ENCODE results near the gene SVOP.
"Not testable (repeated sequence)": the region's sequence is repeated elsewhere in the genome, so short reads cannot be mapped to it uniquely, and the experiment has no call there.

Gene SVOP

DNA sequence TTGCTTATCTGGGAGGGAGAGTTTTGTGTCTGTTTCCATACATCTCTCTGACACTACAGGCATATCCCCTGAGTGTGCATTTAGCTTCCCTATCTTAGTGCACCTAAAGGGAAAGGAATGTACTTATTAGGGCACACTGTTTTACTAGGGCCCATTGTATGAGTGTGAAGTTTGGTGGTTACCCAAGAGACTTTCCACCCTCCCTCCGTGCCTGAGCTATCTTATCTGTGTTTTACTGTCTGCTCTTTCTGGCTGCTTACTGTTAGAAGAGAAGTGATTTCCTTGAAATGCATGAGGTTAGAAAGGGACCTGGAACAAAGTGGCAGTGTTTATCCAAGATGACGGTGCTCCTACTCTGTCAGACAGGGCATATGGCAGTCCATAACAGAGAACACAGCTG is 8.5 kb upstream of the SVOP start:
- DNase-seq (ENCODE audit: low read depth), result no peak
- TF ChIP-seq, protein P1, sequence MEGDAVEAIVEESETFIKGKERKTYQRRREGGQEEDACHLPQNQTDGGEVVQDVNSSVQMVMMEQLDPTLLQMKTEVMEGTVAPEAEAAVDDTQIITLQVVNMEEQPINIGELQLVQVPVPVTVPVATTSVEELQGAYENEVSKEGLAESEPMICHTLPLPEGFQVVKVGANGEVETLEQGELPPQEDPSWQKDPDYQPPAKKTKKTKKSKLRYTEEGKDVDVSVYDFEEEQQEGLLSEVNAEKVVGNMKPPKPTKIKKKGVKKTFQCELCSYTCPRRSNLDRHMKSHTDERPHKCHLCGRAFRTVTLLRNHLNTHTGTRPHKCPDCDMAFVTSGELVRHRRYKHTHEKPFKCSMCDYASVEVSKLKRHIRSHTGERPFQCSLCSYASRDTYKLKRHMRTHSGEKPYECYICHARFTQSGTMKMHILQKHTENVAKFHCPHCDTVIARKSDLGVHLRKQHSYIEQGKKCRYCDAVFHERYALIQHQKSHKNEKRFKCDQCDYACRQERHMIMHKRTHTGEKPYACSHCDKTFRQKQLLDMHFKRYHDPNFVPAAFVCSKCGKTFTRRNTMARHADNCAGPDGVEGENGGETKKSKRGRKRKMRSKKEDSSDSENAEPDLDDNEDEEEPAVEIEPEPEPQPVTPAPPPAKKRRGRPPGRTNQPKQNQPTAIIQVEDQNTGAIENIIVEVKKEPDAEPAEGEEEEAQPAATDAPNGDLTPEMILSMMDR (IDR thresholded peaks at IDR 0.05; ENCODE audit: low read depth, low read length, missing control alignments), result no peak
- H3K4me3 ChIP-seq (ENCODE audit: low read depth, low read length), result no peak overlapping the region
- in situ Hi-C loops (cut with HindIII; ENCODE audit: low sequenced_read_pairs), result no loop called here

GRCh38 chr12:109028624-109029023 is 7.8 kb upstream of the SVOP start:
- DNase-seq (ENCODE audit: low read depth); in situ Hi-C loops (cut with HindIII; ENCODE audit: low sequenced_read_pairs): not testable (repeated sequence)

DNA sequence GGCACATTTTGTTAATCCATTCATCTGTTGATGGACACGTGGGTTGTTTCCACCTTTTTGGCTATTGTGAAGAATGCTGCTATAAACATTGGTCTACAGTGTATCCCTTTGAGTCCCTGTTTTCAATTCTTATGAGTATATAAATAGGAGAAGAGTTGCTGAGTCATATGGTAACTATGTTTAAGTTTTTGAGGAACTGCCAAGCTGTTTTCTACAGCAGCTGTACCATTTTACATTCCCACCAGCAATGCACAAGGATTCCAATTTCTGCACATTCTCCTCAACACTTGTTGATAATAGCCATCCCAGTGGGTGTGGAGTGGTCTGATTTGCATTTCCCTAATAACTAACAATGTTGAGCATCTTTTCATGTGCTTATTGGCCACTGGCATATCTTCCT is 6.9 kb upstream of the SVOP start:
- no peak overlapping the region for H3K4me3 ChIP-seq (ENCODE audit: low read depth, low read length)
- in situ Hi-C loops (cut with HindIII; ENCODE audit: low sequenced_read_pairs), result no loop called here
- TF ChIP-seq, protein P1 (IDR thresholded peaks at IDR 0.05; ENCODE audit: low read depth, low read length, missing control alignments), result no peak
- DNase-seq (ENCODE audit: low read depth), result no peak

More at GRCh38 chr12:109028624-109029023, 7.8 kb upstream of the SVOP start:
- not testable (repeated sequence) for H3K4me3 ChIP-seq (ENCODE audit: low read depth, low read length)

GRCh38 chr12:109020146-109020795 is 597 bp downstream of the SVOP start:
- TF ChIP-seq, protein P1 (IDR thresholded peaks at IDR 0.05; ENCODE audit: low read depth, low read length, missing control alignments), result no peak
- H3K4me3 ChIP-seq (ENCODE audit: low read depth, low read length), result no peak overlapping the region
- in situ Hi-C loops (cut with HindIII; ENCODE audit: low sequenced_read_pairs), result no loop called here
- no peak for DNase-seq (ENCODE audit: low read depth)

- TF ChIP-seq, protein P1 (IDR thresholded peaks at IDR 0.05; ENCODE audit: low read depth, low read length, missing control alignments), result no peak
- in situ Hi-C loops (cut with HindIII; ENCODE audit: low sequenced_read_pairs), result no loop called here
- DNase-seq (ENCODE audit: low read depth), result no peak
- H3K4me3 ChIP-seq (ENCODE audit: low read depth, low read length), result no peak overlapping the region
Measured at GRCh38 chr12:109018296-109018695, 2.6 kb downstream of the SVOP start.

- TF ChIP-seq, protein P1 (IDR thresholded peaks at IDR 0.05; ENCODE audit: low read depth, low read length, missing control alignments), result no peak
- H3K4me3 ChIP-seq (ENCODE audit: low read depth, low read length), result no peak overlapping the region
- no peak for DNase-seq (ENCODE audit: low read depth)
- in situ Hi-C loops (cut with HindIII; ENCODE audit: low sequenced_read_pairs), result no loop called here
Measured at GRCh38 chr12:109016978-109017377, 3.9 kb downstream of the SVOP start.

DNA sequence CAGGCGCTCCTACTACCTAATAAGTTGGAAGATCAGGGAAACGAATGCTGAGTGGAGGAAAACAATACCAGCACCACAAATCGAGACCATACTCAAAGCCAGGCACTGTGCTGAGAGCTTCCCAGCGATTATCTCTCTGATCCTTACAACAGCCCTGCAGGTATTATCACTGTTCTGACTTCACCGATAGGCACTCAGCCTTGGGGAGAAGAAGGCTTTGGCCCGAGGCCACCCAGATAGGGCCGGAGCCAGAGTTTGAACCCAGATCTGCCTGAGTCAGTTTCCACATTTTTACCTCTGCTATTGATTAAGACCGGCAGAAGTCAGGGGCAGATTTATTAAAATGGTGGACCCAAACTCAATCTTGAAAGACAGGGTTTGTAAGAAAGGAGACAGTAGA is 4.9 kb downstream of the SVOP start:
- no peak for DNase-seq (ENCODE audit: low read depth)
- TF ChIP-seq, protein P1 (IDR thresholded peaks at IDR 0.05; ENCODE audit: low read depth, low read length, missing control alignments), result no peak
- in situ Hi-C loops (cut with HindIII; ENCODE audit: low sequenced_read_pairs), result no loop called here
- no peak overlapping the region for H3K4me3 ChIP-seq (ENCODE audit: low read depth, low read length)

All from astrocyte of the cerebellum (primary cell).